NB4 (cell line): ENCODE results near the gene TCTN1.
A peak's percentile ranks its signal among the peaks of the same experiment; 100 is the strongest.

Source experiments
- DNase-seq: peaks from one replicate; pipeline ENCODE4 v3.0.0; 2010; ENCODE audit warnings: low read depth
- H3K4me3 ChIP-seq: one replicate; pipeline ENCODE4 v1.5.1; 2011; ENCODE audit warnings: mild to moderate bottlenecking, low read depth, low read length, moderate library complexity
- MYC ChIP-seq: IDR thresholded peaks from 2 replicates; pipeline ENCODE4 v1.6.1; 2011; ENCODE audit warnings: low read depth, low read length
- POLR2A ChIP-seq: IDR thresholded peaks from 2 replicates; pipeline ENCODE4 v1.6.1; 2011; ENCODE audit warnings: mild to moderate bottlenecking; ENCODE audit not compliant: insufficient read length; ENCODE audit errors: extremely low read depth
- TF ChIP-seq, protein P1 (sequence below): IDR thresholded peaks from one replicate; pipeline ENCODE4 v1.5.1; 2012; ENCODE audit warnings: low read depth, low read length
- TF ChIP-seq, protein P2 (sequence below): IDR thresholded peaks from 2 replicates; pipeline ENCODE4 v1.6.1; 2011; ENCODE audit warnings: low read depth, low read length

Gene TCTN1

DNA sequence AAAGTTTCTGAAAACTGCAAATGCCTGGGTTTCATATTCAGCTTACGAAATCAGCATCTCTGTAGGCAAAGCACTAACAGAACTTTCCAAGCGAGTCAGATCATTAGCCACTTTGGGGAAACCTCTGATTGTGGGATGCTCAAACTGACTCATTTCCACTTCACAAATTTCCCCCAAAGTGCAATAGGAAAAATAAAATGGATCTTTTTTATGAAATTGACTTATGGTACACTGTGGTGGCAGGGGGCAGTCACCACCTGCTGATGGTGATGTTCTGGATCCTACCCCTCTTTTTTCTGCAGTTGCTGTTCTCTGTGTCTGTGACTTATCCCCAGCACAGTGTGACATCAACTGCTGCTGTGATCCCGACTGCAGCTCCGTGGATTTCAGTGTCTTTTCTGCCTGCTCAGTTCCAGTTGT is 5.6 kb downstream of the TCTN1 start:
- DNase-seq = peak; percentile 48
- TF ChIP-seq, protein P1, sequence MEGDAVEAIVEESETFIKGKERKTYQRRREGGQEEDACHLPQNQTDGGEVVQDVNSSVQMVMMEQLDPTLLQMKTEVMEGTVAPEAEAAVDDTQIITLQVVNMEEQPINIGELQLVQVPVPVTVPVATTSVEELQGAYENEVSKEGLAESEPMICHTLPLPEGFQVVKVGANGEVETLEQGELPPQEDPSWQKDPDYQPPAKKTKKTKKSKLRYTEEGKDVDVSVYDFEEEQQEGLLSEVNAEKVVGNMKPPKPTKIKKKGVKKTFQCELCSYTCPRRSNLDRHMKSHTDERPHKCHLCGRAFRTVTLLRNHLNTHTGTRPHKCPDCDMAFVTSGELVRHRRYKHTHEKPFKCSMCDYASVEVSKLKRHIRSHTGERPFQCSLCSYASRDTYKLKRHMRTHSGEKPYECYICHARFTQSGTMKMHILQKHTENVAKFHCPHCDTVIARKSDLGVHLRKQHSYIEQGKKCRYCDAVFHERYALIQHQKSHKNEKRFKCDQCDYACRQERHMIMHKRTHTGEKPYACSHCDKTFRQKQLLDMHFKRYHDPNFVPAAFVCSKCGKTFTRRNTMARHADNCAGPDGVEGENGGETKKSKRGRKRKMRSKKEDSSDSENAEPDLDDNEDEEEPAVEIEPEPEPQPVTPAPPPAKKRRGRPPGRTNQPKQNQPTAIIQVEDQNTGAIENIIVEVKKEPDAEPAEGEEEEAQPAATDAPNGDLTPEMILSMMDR = no peak
- no peak for TF ChIP-seq MYC
- TF ChIP-seq POLR2A = no peak
- TF ChIP-seq, protein P2, sequence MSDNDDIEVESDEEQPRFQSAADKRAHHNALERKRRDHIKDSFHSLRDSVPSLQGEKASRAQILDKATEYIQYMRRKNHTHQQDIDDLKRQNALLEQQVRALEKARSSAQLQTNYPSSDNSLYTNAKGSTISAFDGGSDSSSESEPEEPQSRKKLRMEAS = no peak
- no peak overlapping the region for H3K4me3 ChIP-seq

DNA sequence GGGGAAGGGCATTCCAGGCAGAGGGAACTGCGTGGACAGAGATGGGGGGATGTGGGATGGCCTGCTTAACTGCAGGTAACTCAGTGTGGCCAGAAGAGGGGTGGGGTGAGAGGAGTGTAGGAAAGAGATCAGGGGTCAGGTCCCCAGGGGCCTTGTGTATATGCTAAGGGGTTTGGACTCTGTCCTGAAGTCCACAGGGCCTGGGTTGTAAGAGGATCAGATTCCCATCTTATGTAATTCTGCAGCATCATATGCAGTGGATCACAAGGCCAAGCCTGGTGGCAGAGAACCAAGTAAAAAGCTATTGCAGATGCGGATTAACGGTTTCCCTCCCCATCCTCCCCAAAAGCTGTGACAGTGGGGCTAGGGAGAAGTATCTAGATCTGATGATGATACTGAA is 8.7 kb downstream of the TCTN1 start:
- TF ChIP-seq, protein P2 = no peak
- TF ChIP-seq POLR2A (no peak), MYC (no peak)
- TF ChIP-seq, protein P1 = no peak
- no peak for DNase-seq
- no peak overlapping the region for H3K4me3 ChIP-seq

DNA sequence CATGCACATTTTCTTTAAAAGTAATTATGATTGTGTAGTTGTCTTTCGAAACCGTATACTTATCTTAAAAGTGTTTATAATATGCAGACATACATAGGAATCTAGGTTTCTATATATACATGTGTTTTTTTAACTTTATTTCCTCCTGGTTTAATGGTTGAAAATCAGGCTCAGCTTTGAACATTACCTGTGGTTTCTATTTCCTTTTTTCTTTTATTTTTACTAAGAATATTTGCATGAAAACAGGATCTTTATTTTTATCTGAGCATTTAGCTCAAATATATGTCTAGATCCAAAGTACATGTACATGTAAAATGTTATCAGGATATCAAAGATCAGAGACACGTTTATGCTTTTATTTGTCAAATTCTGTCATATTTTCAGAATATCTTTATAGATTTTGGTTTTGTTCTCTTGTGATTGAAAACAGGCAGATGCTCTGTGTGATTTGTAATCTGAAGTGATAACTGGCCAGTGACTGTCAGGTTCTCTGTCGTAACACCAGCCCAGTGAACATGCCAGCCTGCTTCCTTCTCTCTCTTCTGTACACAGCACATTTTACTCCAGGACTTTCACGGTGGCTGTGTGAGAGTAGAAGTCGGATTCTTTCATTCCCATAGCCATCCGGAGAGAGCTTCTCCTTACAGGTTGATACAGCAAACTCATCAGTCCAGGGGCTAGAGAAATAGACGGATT is 13.7 kb downstream of the TCTN1 start:
- TF ChIP-seq, protein P1 = no peak
- TF ChIP-seq POLR2A (no peak), MYC (no peak)
- TF ChIP-seq, protein P2 = no peak
- no peak for DNase-seq
- H3K4me3 ChIP-seq = no peak overlapping the region

DNA sequence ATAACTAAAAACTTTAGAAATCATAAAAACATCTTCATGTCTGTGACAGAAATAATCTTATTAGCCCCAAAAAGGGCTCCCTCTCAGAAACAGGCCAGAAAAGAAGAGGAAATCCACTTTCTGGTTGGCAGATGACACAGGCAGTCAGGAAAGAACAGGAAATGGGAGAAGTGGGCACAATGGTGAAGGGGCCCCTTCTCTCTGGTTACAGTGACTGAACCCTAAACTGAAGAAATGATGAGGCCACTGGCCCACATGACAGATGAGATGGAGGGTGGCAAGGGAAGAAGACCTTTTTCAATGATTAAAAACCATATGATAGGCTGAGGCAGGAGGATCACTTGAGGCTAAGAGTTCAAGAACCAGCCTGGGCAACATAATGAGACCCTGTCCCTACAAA is 21.1 kb downstream of the TCTN1 start:
- TF ChIP-seq MYC (no peak), POLR2A (no peak)
- TF ChIP-seq, protein P1 = no peak
- TF ChIP-seq, protein P2 = no peak
- no peak for DNase-seq
- H3K4me3 ChIP-seq = no peak overlapping the region

DNA sequence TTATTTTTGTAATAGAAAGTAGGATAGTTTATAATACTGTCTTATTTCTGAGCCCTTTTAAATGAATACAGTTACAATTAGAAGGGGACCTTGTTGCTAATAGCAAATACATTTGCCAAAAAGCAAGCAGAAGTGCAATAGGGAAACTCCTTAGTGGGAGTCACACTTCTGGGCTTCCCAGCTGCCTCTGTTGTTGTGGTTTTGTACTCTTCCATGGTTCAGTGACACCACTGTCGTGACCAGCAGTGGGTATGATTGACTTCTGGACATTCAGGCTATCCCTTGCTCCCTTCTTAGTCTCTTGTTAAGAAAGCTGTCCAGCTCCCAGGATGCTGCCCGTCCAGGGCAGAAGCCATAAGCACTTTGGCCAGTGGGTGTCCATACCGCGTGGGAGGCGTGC is 22.6 kb downstream of the TCTN1 start:
- DNase-seq = peak; percentile 80
- H3K4me3 ChIP-seq = no peak overlapping the region
- TF ChIP-seq, protein P1 = no peak
- TF ChIP-seq MYC (no peak), POLR2A (no peak)
- TF ChIP-seq, protein P2 = no peak
